ENCODE data around the gene SGK1.
"Not testable (repeated sequence)": the region's sequence is repeated elsewhere in the genome, so short reads cannot be mapped to it uniquely, and the experiment has no call there.

Gene SGK1

GRCh38 chr6:134216301-134217010 lies 101.5 kb downstream of the SGK1 start:
- DNase-seq = no peak

- not testable (repeated sequence) for DNase-seq
Observed at GRCh38 chr6:134213410-134213809, 104.5 kb downstream of the SGK1 start.

- DNase-seq = no peak
Observed at GRCh38 chr6:134211297-134211696, 106.6 kb downstream of the SGK1 start.

- no peak for DNase-seq
Observed at GRCh38 chr6:134207421-134207820, 110.5 kb downstream of the SGK1 start.

GRCh38 chr6:134205366-134205765 lies 112.5 kb downstream of the SGK1 start:
- no peak for DNase-seq

- not testable (repeated sequence) for DNase-seq
Observed at GRCh38 chr6:134204759-134205158, 113.2 kb downstream of the SGK1 start.

GRCh38 chr6:134204031-134204430 lies 113.9 kb downstream of the SGK1 start:
- DNase-seq = no peak

- no peak for DNase-seq
Observed at GRCh38 chr6:134201716-134202115, 116.2 kb downstream of the SGK1 start.

- no peak for DNase-seq
Observed at GRCh38 chr6:134199848-134200606, 117.9 kb downstream of the SGK1 start.

GRCh38 chr6:134198093-134198492 lies 119.8 kb downstream of the SGK1 start:
- no peak for DNase-seq

GRCh38 chr6:134197685-134198084 lies 120.2 kb downstream of the SGK1 start:
- not testable (repeated sequence) for DNase-seq

- DNase-seq = no peak
Observed at GRCh38 chr6:134196568-134197193, 121.2 kb downstream of the SGK1 start.

GRCh38 chr6:134195985-134196384 lies 121.9 kb downstream of the SGK1 start:
- DNase-seq = no peak

GRCh38 chr6:134195164-134195906 lies 122.6 kb downstream of the SGK1 start:
- DNase-seq = no peak

GRCh38 chr6:134193536-134194498 lies 124.1 kb downstream of the SGK1 start:
- DNase-seq = no peak

GRCh38 chr6:134192609-134193008 lies 125.3 kb downstream of the SGK1 start:
- DNase-seq = not testable (repeated sequence)

- no peak for DNase-seq
Observed at GRCh38 chr6:134190883-134191282, 127.0 kb downstream of the SGK1 start.

- no peak for DNase-seq
Observed at GRCh38 chr6:134187751-134188150, 130.2 kb downstream of the SGK1 start.

- no peak for DNase-seq
Observed at GRCh38 chr6:134187154-134187553, 130.8 kb downstream of the SGK1 start.

GRCh38 chr6:134186355-134186754 lies 131.6 kb downstream of the SGK1 start:
- no peak for DNase-seq

- no peak for DNase-seq
Observed at GRCh38 chr6:134185277-134185676, 132.6 kb downstream of the SGK1 start.

- DNase-seq = no peak
Observed at GRCh38 chr6:134183844-134184243, 134.1 kb downstream of the SGK1 start.
